Caco-2 (cell line): Measurements from ENCODE around the gene SMIM10. TPM values are rescaled to one million over a fixed set of nuclear protein-coding genes. Genes with fewer than 3 reads are reported as not detected.

Experiments used
- BruUV-seq: library from RNA; stranded (reverse); fragments of 400-500 nt; replicated peaks from 2 replicates; lab custom pipeline; 2021; lab: Mats Ljungman, UMichigan
- CTCF ChIA-PET: fragments of 300-600 bp; sonication (Branson Sonifier 250); formaldehyde crosslinking; loops from one replicate; lab custom pipeline; 2022; ENCODE audit warnings: antibody characterized with exemption; lab: Charles Lee
- POLR2A ChIA-PET: fragments of 300-600 bp; sonication (Branson Sonifier 250); formaldehyde crosslinking; loops from one replicate; lab custom pipeline; 2022; ENCODE audit warnings: antibody characterized with exemption; lab: Charles Lee
- DNase-seq, 2 experiments: peaks; one replicate each; pipeline versions ENCODE4 v3.0.0 to v3.0.0-alpha.2; 2020 to 2022
- H3K27me3 ChIP-seq: replicated peaks from 2 replicates; pipeline ENCODE4 v1.6.0; 2011; ENCODE audit warnings: low read length; ENCODE audit not compliant: control insufficient read depth, insufficient read depth
- H3K36me3 ChIP-seq: 2 replicates; pipeline ENCODE4 v1.5.1; 2011; ENCODE audit warnings: low read length; ENCODE audit not compliant: control insufficient read depth, insufficient read depth
- H3K4me1 ChIP-seq: fragments of 250-450 bp; sonication (Bioruptor Pico); 2 replicates; pipeline ENCODE4 v1.5.1; 2020; ENCODE audit warnings: mild to moderate bottlenecking
- H3K4me3 ChIP-seq: 2 replicates; pipeline ENCODE4 v1.5.1; 2011; ENCODE audit warnings: low read depth, mild to moderate bottlenecking, control low read depth, low read length
- H3K9me3 ChIP-seq: fragments of 250-450 bp; sonication (Bioruptor Pico); 2 replicates; pipeline ENCODE4 v1.5.1; 2020; ENCODE audit warnings: mild to moderate bottlenecking, moderate library complexity
- H3K27ac Mint-ChIP-seq: one replicate; pipeline ENCODE4 v1.8.0; 2022; ENCODE audit warnings: mixed read lengths; ENCODE audit not compliant: unreplicated experiment
- H3K27me3 Mint-ChIP-seq: one replicate; pipeline ENCODE4 v1.8.0; 2022; ENCODE audit warnings: mixed read lengths; ENCODE audit not compliant: insufficient read depth, unreplicated experiment
- H3K36me3 Mint-ChIP-seq: one replicate; pipeline ENCODE4 v1.8.0; 2022; ENCODE audit warnings: mild to moderate bottlenecking, mixed read lengths; ENCODE audit not compliant: insufficient read depth, unreplicated experiment
- H3K4me1 Mint-ChIP-seq: one replicate; pipeline ENCODE4 v1.8.0; 2022; ENCODE audit warnings: low read depth, mixed read lengths; ENCODE audit not compliant: unreplicated experiment
- H3K4me3 Mint-ChIP-seq: one replicate; pipeline ENCODE4 v1.8.0; 2022; ENCODE audit warnings: mild to moderate bottlenecking, moderate library complexity, mixed read lengths; ENCODE audit not compliant: unreplicated experiment
- H3K9me3 Mint-ChIP-seq: one replicate; pipeline ENCODE4 v1.8.0; 2022; ENCODE audit warnings: mixed read lengths; ENCODE audit not compliant: unreplicated experiment
- intact Hi-C: fragments of 100-400 bp; cut with micrococcal nuclease; formaldehyde crosslinking; loops from one replicate; pipeline ENCODE4 v1.10.0; 2022; ENCODE audit not compliant: unreplicated experiment
- total RNA-seq: library from RNA; stranded (reverse); gene quantifications from 2 replicates; pipeline ENCODE4 v1.2.3, GENCODE V29; 2022
- TF ChIP-seq, protein P1 (sequence below), 2 experiments: fragments of 200-600 bp in 1 of 2; IDR thresholded peaks; 1 replicate in 1 of 2; 2 replicates in 1 of 2; pipeline versions ENCODE4 v1.5.1 to v1.8.0; 2011 to 2022; ENCODE audit warnings: antibody characterized with exemption in 1 of 2, control low read depth in 1 of 2, inconsistent platforms in 1 of 2, low read depth in 1 of 2, low read length in 1 of 2, mild to moderate bottlenecking in 1 of 2, moderate library complexity in 1 of 2; ENCODE audit not compliant: insufficient read depth in 1 of 2, severe bottlenecking in 1 of 2, unreplicated experiment in 1 of 2

Gene SMIM10
- total RNA-seq, 1 experiment from 2014 or later, result 7.9 TPM

DNA sequence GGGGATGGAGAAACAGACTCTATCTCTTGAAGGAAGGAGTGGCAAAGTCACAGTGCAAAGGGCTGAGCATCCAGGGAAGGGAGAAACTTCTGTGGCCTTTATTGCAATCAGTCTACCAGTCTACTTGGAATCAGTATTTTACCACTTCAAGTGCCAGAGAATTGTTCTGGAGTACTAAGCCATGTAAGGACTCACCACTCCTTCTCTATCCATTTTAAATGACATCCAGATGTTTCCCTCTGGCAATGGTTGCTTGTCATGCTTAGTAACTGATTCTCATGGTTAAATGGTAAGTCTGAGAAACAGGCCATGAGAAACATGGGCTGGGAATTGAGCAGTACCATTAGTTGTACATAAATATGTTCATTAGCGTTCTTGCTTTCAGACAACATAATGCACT lies 21.1 kb upstream of the SMIM10 start:
- Mint-ChIP-seq H3K27me3 (no peaks in the 10 kb centered on the region), H3K27ac (no peak overlapping the region), H3K4me1 (peaks cover 6% of the 10 kb centered on the region), H3K36me3 (no peaks in the 10 kb centered on the region), H3K4me3 (no peak overlapping the region), H3K9me3 (no peaks in the 10 kb centered on the region)
- H3K36me3 ChIP-seq, result no peaks in the 10 kb centered on the region
- no peaks in the 10 kb centered on the region for H3K9me3 ChIP-seq
- BruUV-seq, result no TSS peak
- TF ChIP-seq, protein P1, sequence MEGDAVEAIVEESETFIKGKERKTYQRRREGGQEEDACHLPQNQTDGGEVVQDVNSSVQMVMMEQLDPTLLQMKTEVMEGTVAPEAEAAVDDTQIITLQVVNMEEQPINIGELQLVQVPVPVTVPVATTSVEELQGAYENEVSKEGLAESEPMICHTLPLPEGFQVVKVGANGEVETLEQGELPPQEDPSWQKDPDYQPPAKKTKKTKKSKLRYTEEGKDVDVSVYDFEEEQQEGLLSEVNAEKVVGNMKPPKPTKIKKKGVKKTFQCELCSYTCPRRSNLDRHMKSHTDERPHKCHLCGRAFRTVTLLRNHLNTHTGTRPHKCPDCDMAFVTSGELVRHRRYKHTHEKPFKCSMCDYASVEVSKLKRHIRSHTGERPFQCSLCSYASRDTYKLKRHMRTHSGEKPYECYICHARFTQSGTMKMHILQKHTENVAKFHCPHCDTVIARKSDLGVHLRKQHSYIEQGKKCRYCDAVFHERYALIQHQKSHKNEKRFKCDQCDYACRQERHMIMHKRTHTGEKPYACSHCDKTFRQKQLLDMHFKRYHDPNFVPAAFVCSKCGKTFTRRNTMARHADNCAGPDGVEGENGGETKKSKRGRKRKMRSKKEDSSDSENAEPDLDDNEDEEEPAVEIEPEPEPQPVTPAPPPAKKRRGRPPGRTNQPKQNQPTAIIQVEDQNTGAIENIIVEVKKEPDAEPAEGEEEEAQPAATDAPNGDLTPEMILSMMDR (IDR thresholded peaks at IDR 0.05; ENCODE audit: insufficient read depth in 1 of 2, low read depth in 1 of 2, low read length in 1 of 2, severe bottlenecking in 1 of 2, unreplicated experiment in 1 of 2), result no peak
- intact Hi-C loops, result no loop called here
- no peaks in the 10 kb centered on the region for H3K27me3 ChIP-seq
- H3K4me3 ChIP-seq, result no peak overlapping the region
- CTCF ChIA-PET, result no interaction called here
- no peak for DNase-seq
- H3K4me1 ChIP-seq, result no peaks in the 10 kb centered on the region
- POLR2A ChIA-PET, result no interaction called here

DNA sequence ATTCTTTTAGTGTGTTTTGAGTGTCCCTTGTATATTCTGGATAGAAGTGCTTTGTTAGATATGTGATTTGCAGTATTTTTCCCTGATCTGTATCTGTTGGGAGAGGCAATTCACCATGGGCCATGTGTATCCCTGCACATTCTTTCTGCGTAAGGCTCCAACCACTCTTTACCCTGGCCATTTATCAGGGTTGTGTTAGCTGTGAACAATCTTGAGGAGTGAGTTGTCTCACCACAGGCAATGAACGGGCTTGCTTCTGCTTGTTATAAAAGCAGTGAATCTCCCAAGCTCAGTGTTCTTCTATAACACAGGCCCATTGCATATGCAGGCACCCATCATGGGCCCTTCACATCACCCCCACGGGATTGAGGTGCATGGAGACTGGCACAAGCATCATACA lies 18.9 kb upstream of the SMIM10 start:
- BruUV-seq, result no TSS peak
- H3K36me3 ChIP-seq, result no peaks in the 10 kb centered on the region
- Mint-ChIP-seq H3K9me3 (no peaks in the 10 kb centered on the region), H3K36me3 (no peaks in the 10 kb centered on the region), H3K4me3 (no peak overlapping the region), H3K27ac (no peak overlapping the region), H3K4me1 (no peaks in the 10 kb centered on the region), H3K27me3 (no peaks in the 10 kb centered on the region)
- ChIA-PET POLR2A (no interaction called here), CTCF (no interaction called here)
- no peaks in the 10 kb centered on the region for H3K27me3 ChIP-seq
- intact Hi-C loops, result no loop called here
- no peak for DNase-seq
- H3K4me1 ChIP-seq, result no peaks in the 10 kb centered on the region
- H3K9me3 ChIP-seq, result no peaks in the 10 kb centered on the region
- no peak overlapping the region for H3K4me3 ChIP-seq
- TF ChIP-seq, protein P1 (IDR thresholded peaks at IDR 0.05; ENCODE audit: insufficient read depth in 1 of 2, low read depth in 1 of 2, low read length in 1 of 2, severe bottlenecking in 1 of 2, unreplicated experiment in 1 of 2), result no peak

DNA sequence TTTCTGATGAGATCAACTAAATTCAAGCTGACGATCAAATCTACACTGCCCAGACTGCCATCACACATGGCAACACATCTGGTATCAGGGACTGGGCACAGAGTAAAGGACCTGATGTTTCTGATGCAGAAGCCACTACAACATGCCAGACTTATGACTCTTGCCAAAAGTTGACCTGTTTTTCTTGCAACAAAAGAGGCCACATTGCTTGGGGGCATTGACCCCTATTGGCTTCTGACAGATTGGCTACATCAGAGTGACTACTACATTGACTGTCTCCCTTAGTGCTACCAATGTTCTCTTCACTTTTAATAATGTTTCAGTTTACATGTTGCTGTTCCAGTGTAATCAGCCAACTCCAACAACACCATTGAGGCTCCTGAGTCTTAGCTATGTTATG lies 15.3 kb upstream of the SMIM10 start:
- no peaks in the 10 kb centered on the region for H3K27me3 Mint-ChIP-seq
- Histone ChIP-seq H3K4me3 (no peak overlapping the region), H3K27me3 (no peaks in the 10 kb centered on the region), H3K36me3 (no peaks in the 10 kb centered on the region), H3K9me3 (no peaks in the 10 kb centered on the region), H3K4me1 (no peaks in the 10 kb centered on the region)
- ChIA-PET POLR2A (no interaction called here), CTCF (no interaction called here)
- intact Hi-C loops, result no loop called here
- BruUV-seq, result no TSS peak
- H3K9me3 Mint-ChIP-seq, result no peaks in the 10 kb centered on the region
- H3K27ac Mint-ChIP-seq, result no peak overlapping the region
- H3K4me3 Mint-ChIP-seq, result no peak overlapping the region
- H3K4me1 Mint-ChIP-seq, result no peaks in the 10 kb centered on the region
- H3K36me3 Mint-ChIP-seq, result no peaks in the 10 kb centered on the region
- no peak for DNase-seq
- TF ChIP-seq, protein P1 (IDR thresholded peaks at IDR 0.05; ENCODE audit: insufficient read depth in 1 of 2, low read depth in 1 of 2, low read length in 1 of 2, severe bottlenecking in 1 of 2, unreplicated experiment in 1 of 2), result no peak
